GM23338 (cell line): Measurements from ENCODE around the gene BCKDHA. TPM values are rescaled to one million over a fixed set of nuclear protein-coding genes. Genes with fewer than 3 reads are reported as not detected.

Source experiments
- ATAC-seq: fragments of 200-7000 bp; cut with Tn5 transposase; 3 replicates; pipeline ENCODE4 v1.9.1; 2020
- DNase-seq: peaks from one replicate; pipeline ENCODE4 v3.0.0-alpha.2; 2015; ENCODE audit warnings: low spot score
- H2AFZ ChIP-seq: fragments of 200-600 bp; sonication (generic); 2 replicates; pipeline ENCODE4 v1.8.0; 2016; ENCODE audit warnings: antibody characterized with exemption, mild to moderate bottlenecking, moderate library complexity
- H3F3A ChIP-seq: fragments of 200-600 bp; sonication (generic); replicated peaks from 2 replicates; pipeline ENCODE4 v1.8.0; 2017; ENCODE audit warnings: antibody characterized with exemption, mixed run types, low read depth
- H3K27ac ChIP-seq: fragments of 200-600 bp; sonication (generic); 2 replicates; pipeline ENCODE4 v1.6.1; 2016; ENCODE audit warnings: low read depth
- H3K27me3 ChIP-seq: fragments of 200-600 bp; sonication (generic); 2 replicates; pipeline ENCODE4 v1.8.0; 2016; ENCODE audit warnings: mild to moderate bottlenecking, mixed run types, moderate library complexity; ENCODE audit not compliant: insufficient read depth
- H3K36me3 ChIP-seq: fragments of 200-600 bp; sonication (generic); 2 replicates; pipeline ENCODE4 v1.8.0; 2016; ENCODE audit warnings: mild to moderate bottlenecking; ENCODE audit not compliant: insufficient read depth
- H3K4me1 ChIP-seq: fragments of 200-600 bp; sonication (generic); 2 replicates; pipeline ENCODE4 v1.8.0; 2016; ENCODE audit warnings: mild to moderate bottlenecking, moderate library complexity; ENCODE audit not compliant: insufficient read depth
- H3K4me2 ChIP-seq: fragments of 200-600 bp; sonication (generic); 2 replicates; pipeline ENCODE4 v1.7.1; 2017; ENCODE audit warnings: mixed run types
- H3K4me3 ChIP-seq: fragments of 200-600 bp; sonication (generic); 2 replicates; pipeline ENCODE4 v1.6.1; 2016; ENCODE audit warnings: mixed run types
- H3K79me2 ChIP-seq: fragments of 200-600 bp; sonication (generic); replicated peaks from 2 replicates; pipeline ENCODE4 v1.8.0; 2017; ENCODE audit warnings: mild to moderate bottlenecking; ENCODE audit not compliant: insufficient read depth
- H3K9me2 ChIP-seq: fragments of 200-600 bp; sonication (generic); 2 replicates; pipeline ENCODE4 v1.8.0; 2017; ENCODE audit not compliant: insufficient read depth
- H4K20me1 ChIP-seq: fragments of 200-600 bp; sonication (generic); replicated peaks from 2 replicates; pipeline ENCODE4 v1.8.0; 2017; ENCODE audit warnings: mild to moderate bottlenecking; ENCODE audit not compliant: insufficient read depth
- H3K27ac Mint-ChIP-seq: 2 replicates; pipeline ENCODE4 v1.8.0; 2020; ENCODE audit warnings: inconsistent platforms, mild to moderate bottlenecking, moderate library complexity, mixed read lengths
- H3K27me3 Mint-ChIP-seq: 3 replicates; pipeline ENCODE4 v1.8.0; 2022; ENCODE audit warnings: low read depth, mild to moderate bottlenecking, moderate library complexity, mixed read lengths, inconsistent platforms; ENCODE audit not compliant: insufficient read depth, poor library complexity
- H3K36me3 Mint-ChIP-seq: 3 replicates; pipeline ENCODE4 v1.8.0; 2021; ENCODE audit warnings: low read depth, mild to moderate bottlenecking, inconsistent platforms, moderate library complexity, mixed read lengths
- H3K4me1 Mint-ChIP-seq: 3 replicates; pipeline ENCODE4 v1.8.0; 2020; ENCODE audit warnings: mild to moderate bottlenecking, inconsistent platforms, mixed read lengths
- H3K4me3 Mint-ChIP-seq: 3 replicates; pipeline ENCODE4 v1.8.0; 2021; ENCODE audit warnings: moderate library complexity, mild to moderate bottlenecking, inconsistent platforms, mixed read lengths
- H3K9me3 Mint-ChIP-seq: 3 replicates; pipeline ENCODE4 v1.8.0; 2020; ENCODE audit warnings: moderate library complexity, mild to moderate bottlenecking, inconsistent platforms, mixed read lengths
- CTCF ChIP-seq, 2 experiments: fragments of 200-600 bp in 1 of 2; sonication (generic) in 1 of 2; conservative IDR thresholded peaks; 2 replicates each; pipeline versions ENCODE4 v1.5.1 to v1.6.1; 2016 to 2017; ENCODE audit warnings: antibody characterized with exemption in 2 of 2, low read depth in 2 of 2, mild to moderate bottlenecking in 2 of 2, moderate library complexity in 1 of 2
- ETS1 ChIP-seq: IDR thresholded peaks from 2 replicates; pipeline ENCODE4 v1.6.1; 2016; ENCODE audit warnings: antibody characterized with exemption
- EZH2 ChIP-seq: fragments of 200-600 bp; sonication (generic); IDR thresholded peaks from one replicate; pipeline ENCODE4 v1.8.0; 2017; ENCODE audit warnings: antibody characterized with exemption, mild to moderate bottlenecking, low read depth; ENCODE audit not compliant: unreplicated experiment
- EZH2phosphoT487 ChIP-seq: fragments of 200-600 bp; sonication (generic); IDR thresholded peaks from one replicate; pipeline ENCODE4 v1.8.1; 2018; ENCODE audit warnings: antibody characterized with exemption; ENCODE audit not compliant: unreplicated experiment
- JUNB ChIP-seq: IDR thresholded peaks from one replicate; pipeline ENCODE4 v1.6.1; 2016; ENCODE audit warnings: antibody characterized with exemption; ENCODE audit not compliant: unreplicated experiment
- NANOG ChIP-seq: IDR thresholded peaks from 2 replicates; pipeline ENCODE4 v1.6.1; 2016; ENCODE audit warnings: antibody characterized with exemption, borderline replicate concordance
- POLR2AphosphoS5 ChIP-seq: IDR thresholded peaks from 2 replicates; pipeline ENCODE4 v1.6.1; 2016; ENCODE audit warnings: antibody characterized with exemption, low read depth
- REST ChIP-seq: IDR thresholded peaks from one replicate; pipeline ENCODE4 v1.6.1; 2018; ENCODE audit warnings: antibody characterized with exemption; ENCODE audit not compliant: unreplicated experiment
- STAT1 ChIP-seq: IDR thresholded peaks from one replicate; pipeline ENCODE4 v1.6.1; 2016; ENCODE audit warnings: antibody characterized with exemption; ENCODE audit not compliant: unreplicated experiment
- ZNF114 ChIP-seq: fragments of 250-450 bp; sonication (Bioruptor Pico); IDR thresholded peaks from 2 replicates; pipeline ENCODE4 v1.5.0; 2020; ENCODE audit warnings: mild to moderate bottlenecking, moderate library complexity
- ZNF331 ChIP-seq: fragments of 250-450 bp; sonication (Bioruptor Pico); IDR thresholded peaks from 2 replicates; pipeline ENCODE4 v1.5.0; 2020; ENCODE audit warnings: low read depth, mild to moderate bottlenecking, moderate library complexity
- polyA plus RNA-seq: library from polyadenylated mRNA; unstranded; fragments of >200 nt; fragmentation: Nextera tagmentation; extraction: Ambion mirVana; gene quantifications from 2 replicates; pipeline ENCODE4 v1.2.1, GENCODE V29; 2016
- total RNA-seq: library from RNA; depleted of rRNA; stranded (reverse); fragments of >200 nt; shearing (Covaris generic); gene quantifications from 2 replicates; pipeline ENCODE4 v1.2.3, GENCODE V29; 2014

Gene BCKDHA
- total and polyA plus RNA-seq, 2 experiments from 2014 or later = 15.0 to 42.4 TPM

- H3K4me2 ChIP-seq = no peak overlapping the region
- DNase-seq = peak; percentile 51
- peaks cover 11% of the 10 kb centered on the region for H3K4me1 ChIP-seq
- peaks cover 14% of the 10 kb centered on the region for H3K27me3 Mint-ChIP-seq
- H3K9me2 ChIP-seq = no peaks in the 10 kb centered on the region
- H3K27me3 ChIP-seq = no peaks in the 10 kb centered on the region
- H3F3A ChIP-seq = 0 out of 2 replicates have a peak, but pooled peaks cover 10% of the 10 kb centered on the region
- no peak overlapping the region for H3K4me3 ChIP-seq
- H3K79me2 ChIP-seq = no peaks in the 10 kb centered on the region
- no peak overlapping the region; the same call in 1 of the 2 replicates for H3K27ac Mint-ChIP-seq
- TF ChIP-seq STAT1 (no peak), JUNB (no peak), POLR2AphosphoS5 (no peak), ZNF114 (no peak), ZNF331 (CRISPR knock-in tag) (no peak), EZH2 (no peak), ETS1 (no peak), CTCF (conservative IDR thresholded peaks at IDR 0.05; ENCODE audit: low read depth in 2 of 2) (peak; percentile 48 to 60)
- no peak overlapping the region for H2AFZ ChIP-seq
- H4K20me1 ChIP-seq = no peaks in the 10 kb centered on the region; the same call in 1 of the 2 replicates
- no peak for ATAC-seq
- H3K27ac ChIP-seq = no peak overlapping the region
- peaks cover 33% of the 10 kb centered on the region for H3K36me3 Mint-ChIP-seq
- H3K36me3 ChIP-seq = no peaks in the 10 kb centered on the region
- H3K4me3 Mint-ChIP-seq = no peak overlapping the region
- H3K4me1 Mint-ChIP-seq = peaks cover 18% of the 10 kb centered on the region
- H3K9me3 Mint-ChIP-seq = no peaks in the 10 kb centered on the region; the same call in 2 of the 3 replicates
These were observed 34.1 kb downstream of the BCKDHA start for GRCh38 chr19:41431426-41432386.

GRCh38 chr19:41433171-41433570, 35.6 kb downstream of the BCKDHA start:
- H4K20me1 ChIP-seq = no peaks in the 10 kb centered on the region; the same call in none of the 2 replicates
- no peak for TF ChIP-seq ZNF331 (CRISPR knock-in tag)
- TF ChIP-seq EZH2 = no peak
- no peak for TF ChIP-seq NANOG
- no peak for TF ChIP-seq ETS1
- no peak for TF ChIP-seq EZH2phosphoT487
- TF ChIP-seq ZNF114 = no peak
- no peak for TF ChIP-seq JUNB
- no peak for TF ChIP-seq POLR2AphosphoS5
- TF ChIP-seq REST = no peak
- no peak for TF ChIP-seq STAT1

More at GRCh38 chr19:41433171-41433570, 35.6 kb downstream of the BCKDHA start:
- Mint-ChIP-seq H3K4me1 (peaks cover 9% of the 10 kb centered on the region; the same call in 2 of the 3 replicates), H3K27ac (no peak overlapping the region), H3K27me3 (peaks cover 11% of the 10 kb centered on the region), H3K4me3 (no peak overlapping the region), H3K36me3 (peaks cover 37% of the 10 kb centered on the region), H3K9me3 (no peaks in the 10 kb centered on the region; the same call in 2 of the 3 replicates)
- Histone ChIP-seq H3K27ac (no peak overlapping the region), H3K4me3 (no peak overlapping the region), H3F3A (0 out of 2 replicates have a peak, but pooled peaks cover 10% of the 10 kb centered on the region), H3K4me1 (peaks cover 6% of the 10 kb centered on the region; the same call in 1 of the 2 replicates), H3K4me2 (no peak overlapping the region), H3K79me2 (0 out of 2 replicates have a peak, but pooled peaks cover under 1% of the 10 kb centered on the region), H3K36me3 (no peaks in the 10 kb centered on the region), H3K27me3 (no peaks in the 10 kb centered on the region), H2AFZ (no peak overlapping the region), H3K9me2 (no peaks in the 10 kb centered on the region)
- no peak for DNase-seq
- no peak for ATAC-seq
